ENCODE data around the gene SLC6A8.

The SLC6A8 gene

DNA sequence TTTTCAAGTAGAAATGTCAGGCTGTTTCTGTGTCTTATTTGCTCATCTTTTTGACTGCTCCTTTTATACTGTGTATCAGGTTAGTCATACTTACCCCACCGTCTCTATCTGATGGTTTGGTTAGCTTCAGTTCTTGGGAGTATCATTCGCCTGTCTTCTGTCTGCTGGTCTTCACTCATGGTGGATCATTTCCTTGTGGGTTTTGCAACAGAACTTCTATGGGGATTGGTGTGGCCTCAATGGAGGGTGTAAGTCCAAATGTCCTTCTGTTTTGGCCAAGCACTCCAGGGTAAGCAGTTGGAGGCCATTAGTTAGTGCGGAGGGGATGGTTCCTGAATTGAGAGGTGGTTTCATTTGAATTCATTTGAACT is 44.1 kb downstream of the SLC6A8 start:
- no peak overlapping the region for H3K4me3 ChIP-seq (ENCODE audit: low read length)
- TF ChIP-seq, protein P1, sequence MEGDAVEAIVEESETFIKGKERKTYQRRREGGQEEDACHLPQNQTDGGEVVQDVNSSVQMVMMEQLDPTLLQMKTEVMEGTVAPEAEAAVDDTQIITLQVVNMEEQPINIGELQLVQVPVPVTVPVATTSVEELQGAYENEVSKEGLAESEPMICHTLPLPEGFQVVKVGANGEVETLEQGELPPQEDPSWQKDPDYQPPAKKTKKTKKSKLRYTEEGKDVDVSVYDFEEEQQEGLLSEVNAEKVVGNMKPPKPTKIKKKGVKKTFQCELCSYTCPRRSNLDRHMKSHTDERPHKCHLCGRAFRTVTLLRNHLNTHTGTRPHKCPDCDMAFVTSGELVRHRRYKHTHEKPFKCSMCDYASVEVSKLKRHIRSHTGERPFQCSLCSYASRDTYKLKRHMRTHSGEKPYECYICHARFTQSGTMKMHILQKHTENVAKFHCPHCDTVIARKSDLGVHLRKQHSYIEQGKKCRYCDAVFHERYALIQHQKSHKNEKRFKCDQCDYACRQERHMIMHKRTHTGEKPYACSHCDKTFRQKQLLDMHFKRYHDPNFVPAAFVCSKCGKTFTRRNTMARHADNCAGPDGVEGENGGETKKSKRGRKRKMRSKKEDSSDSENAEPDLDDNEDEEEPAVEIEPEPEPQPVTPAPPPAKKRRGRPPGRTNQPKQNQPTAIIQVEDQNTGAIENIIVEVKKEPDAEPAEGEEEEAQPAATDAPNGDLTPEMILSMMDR (conservative IDR thresholded peaks at IDR 0.05; ENCODE audit: low read length): no peak
- no peak for DNase-seq (ENCODE audit: low read depth)

DNA sequence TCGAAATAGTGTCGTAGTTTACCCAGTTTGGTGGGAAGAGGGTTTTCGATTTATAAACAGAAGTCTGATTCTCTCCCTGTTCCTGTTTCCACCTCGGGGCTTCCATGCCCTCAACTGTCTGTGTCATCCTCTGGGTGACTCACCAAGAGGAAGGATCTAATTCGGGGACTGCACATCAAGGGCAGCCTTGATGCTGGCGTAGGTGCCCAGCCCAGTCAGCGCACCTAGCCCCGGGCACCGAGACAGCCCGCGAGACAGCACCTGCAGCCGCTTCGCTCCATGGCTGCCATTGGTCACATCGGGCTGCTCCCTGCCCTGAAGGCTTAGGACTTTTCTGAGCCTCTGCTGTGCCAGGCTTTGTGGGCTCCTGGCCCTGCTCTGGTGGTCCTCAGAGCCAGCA is 44.7 kb downstream of the SLC6A8 start:
- H3K4me3 ChIP-seq (ENCODE audit: low read length): no peak overlapping the region
- TF ChIP-seq, protein P1 (conservative IDR thresholded peaks at IDR 0.05; ENCODE audit: low read length): no peak
- no peak for DNase-seq (ENCODE audit: low read depth)

DNA sequence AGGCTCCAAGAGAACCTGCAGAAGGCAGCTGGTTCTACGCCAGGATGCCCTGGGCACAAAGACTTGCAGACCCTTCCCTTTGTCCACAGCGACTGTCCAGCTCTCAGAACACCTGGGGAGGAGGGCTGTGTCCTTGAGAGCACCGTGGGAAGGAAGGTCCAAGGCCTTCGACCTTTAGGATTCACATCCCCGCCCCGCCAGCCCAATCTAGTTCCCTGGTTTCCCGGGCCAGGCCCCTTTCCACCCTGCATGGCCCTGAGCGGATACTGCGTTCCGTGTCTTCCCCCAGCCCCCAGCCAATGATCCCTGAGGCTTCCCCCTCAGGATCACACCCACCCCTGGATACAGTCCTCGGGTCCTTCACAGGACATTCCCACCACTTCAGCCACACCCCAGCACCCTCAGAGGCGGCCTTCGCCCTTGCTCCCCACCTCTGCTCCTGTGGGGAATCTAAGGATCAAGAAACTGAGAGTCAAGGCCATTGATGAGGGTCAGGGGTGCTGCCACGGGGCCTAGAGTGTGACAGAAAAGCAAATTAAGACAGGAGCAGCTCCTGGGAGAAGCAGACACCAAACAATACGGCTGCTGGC is 46.0 kb downstream of the SLC6A8 start:
- H3K4me3 ChIP-seq (ENCODE audit: low read length): no peak overlapping the region
- DNase-seq (ENCODE audit: low read depth): no peak
- TF ChIP-seq, protein P1 (conservative IDR thresholded peaks at IDR 0.05; ENCODE audit: low read length): no peak

DNA sequence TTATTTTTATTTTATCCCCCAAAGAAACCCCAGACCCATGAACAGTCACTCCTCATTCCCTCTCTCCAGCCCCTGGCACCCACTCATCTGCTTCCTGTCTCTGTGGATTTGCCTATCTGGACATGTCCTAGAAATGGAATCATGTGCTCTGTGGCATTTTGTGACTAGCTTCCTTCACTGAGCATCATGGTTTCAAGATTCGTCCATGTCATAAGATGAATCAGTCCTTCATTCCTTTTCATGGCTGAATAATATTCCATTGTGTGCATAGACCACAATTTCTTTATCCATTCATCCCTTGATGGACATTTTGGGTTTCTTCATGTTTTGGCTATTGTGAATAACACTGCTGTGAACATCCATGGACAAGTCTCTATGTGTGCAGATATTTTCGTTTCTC is 47.1 kb downstream of the SLC6A8 start:
- TF ChIP-seq, protein P1 (conservative IDR thresholded peaks at IDR 0.05; ENCODE audit: low read length): no peak
- H3K4me3 ChIP-seq (ENCODE audit: low read length): no peak overlapping the region
- DNase-seq (ENCODE audit: low read depth): no peak

DNA sequence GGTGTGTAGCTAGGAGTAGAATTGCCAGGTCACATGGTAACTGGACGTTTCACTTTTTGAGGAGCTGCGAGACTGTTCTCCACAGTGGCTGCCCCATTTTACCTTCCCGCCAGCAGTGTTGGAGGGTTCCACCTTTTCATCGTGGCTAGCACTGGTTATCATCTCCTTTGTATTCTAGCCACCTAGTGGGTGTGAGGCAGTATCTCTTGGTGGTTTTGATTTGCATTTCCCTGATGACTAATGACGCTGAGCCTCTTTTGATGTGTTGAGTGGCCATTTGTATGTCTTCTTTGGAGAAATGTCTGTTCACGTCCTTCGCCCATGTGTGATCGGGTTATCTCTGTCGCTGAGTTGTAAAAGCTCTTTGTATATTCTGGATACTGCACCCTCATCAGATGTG is 47.5 kb downstream of the SLC6A8 start:
- H3K4me3 ChIP-seq (ENCODE audit: low read length): no peak overlapping the region
- TF ChIP-seq, protein P1 (conservative IDR thresholded peaks at IDR 0.05; ENCODE audit: low read length): no peak
- DNase-seq (ENCODE audit: low read depth): no peak

DNA sequence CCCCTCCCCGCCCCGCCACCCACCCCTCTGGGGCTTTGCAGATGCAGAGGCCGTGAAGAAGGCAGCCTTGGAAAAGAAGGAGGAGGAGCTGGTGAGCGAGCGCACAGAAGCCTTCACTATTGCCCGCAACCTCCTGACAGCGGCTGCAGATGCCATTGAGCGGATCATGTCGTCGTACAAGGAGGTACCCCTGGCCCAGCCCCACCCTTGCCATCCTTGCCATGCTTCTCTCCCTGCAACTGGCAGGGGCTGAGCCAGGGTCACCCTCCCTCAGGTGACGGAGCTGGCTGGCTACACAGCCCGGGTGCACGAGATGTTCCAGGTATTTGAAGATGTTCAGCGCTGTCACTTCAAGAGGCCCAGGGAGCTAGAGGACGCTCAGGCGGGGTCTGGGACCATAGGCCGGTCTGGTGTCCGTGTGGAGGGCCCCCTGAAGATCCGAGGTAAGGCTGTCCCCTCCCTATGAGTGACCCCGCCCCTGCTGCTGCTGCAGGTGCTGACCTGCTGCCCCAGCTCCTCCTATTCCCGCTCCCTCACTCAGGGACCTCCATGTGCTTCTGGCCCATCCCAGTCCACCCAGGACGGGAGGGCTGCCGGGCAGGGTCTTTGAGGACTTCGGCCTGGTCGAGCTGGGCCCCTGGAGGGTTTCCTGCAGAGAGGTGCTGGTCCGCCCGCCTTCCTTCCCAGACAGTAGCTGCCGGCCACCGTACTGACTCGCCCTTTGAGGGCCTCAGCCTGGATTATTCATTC is 48.5 kb downstream of the SLC6A8 start:
- DNase-seq (ENCODE audit: low read depth): no peak
- H3K4me3 ChIP-seq (ENCODE audit: low read length): no peak overlapping the region
- TF ChIP-seq, protein P1 (conservative IDR thresholded peaks at IDR 0.05; ENCODE audit: low read length): no peak

DNA sequence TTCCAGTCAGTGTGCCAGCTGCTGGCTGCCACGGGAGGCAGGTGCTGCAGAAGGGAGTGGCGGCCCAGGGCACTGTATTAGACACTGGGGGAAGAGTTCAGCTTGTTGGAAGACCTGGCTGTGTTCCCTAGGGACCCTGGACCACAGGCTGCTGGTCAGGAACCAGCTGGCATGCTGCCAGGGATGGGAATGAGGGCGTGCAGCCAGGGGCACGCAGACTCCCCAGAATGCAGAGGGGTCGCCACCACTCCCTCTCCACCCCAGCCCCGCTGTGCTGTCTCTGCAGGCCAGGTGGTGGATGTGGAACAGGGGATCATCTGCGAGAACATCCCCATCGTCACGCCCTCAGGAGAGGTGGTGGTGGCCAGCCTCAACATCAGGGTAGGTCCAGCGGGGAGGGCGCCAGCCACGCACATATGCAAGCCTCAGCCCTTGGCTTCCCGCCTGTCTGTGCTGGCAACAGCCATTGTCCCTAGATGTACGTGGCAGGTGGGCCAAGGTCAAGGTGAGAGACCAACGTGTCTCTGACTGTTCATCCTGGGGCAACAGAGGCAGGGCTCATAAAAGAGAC is 49.2 kb downstream of the SLC6A8 start:
- H3K4me3 ChIP-seq (ENCODE audit: low read length): no peak overlapping the region
- DNase-seq (ENCODE audit: low read depth): no peak

More for the DNA sequence above, 49.2 kb downstream of the SLC6A8 start:
- TF ChIP-seq, protein P1 (conservative IDR thresholded peaks at IDR 0.05; ENCODE audit: low read length): no peak

All from AG10803 (cell line).